Umbilical cord (tissue), 2 donors: ENCODE results near the gene NPHP4. TPM values are rescaled to one million over a fixed set of nuclear protein-coding genes. Genes with fewer than 3 reads are reported as not detected.

Source experiments
- DNase-seq: peaks from one replicate; pipeline ENCODE4 v3.0.0-alpha.2; 2015; ENCODE audit warnings: low spot score
- total RNA-seq: library from RNA; depleted of rRNA; stranded (reverse); fragments of >200 nt; gene quantifications from one replicate; pipeline ENCODE4 v1.2.3, GENCODE V29; 2014; ENCODE audit warnings: low replicate concordance; ENCODE audit not compliant: insufficient read depth

The NPHP4 gene
- total RNA-seq: 11.3 TPM

- peak; percentile 100 for DNase-seq
These were observed at the start of gene NPHP4 for GRCh38 chr1:5992026-5992813. TSS of gene NPHP4 (minus strand) at chr1:5992425. CDS start at chr1:5986289, 6,136 bp downstream.

GRCh38 chr1:6041432-6042062, 49.3 kb upstream of the NPHP4 start:
- DNase-seq: no peak

GRCh38 chr1:6040861-6041415, 48.7 kb upstream of the NPHP4 start:
- no peak for DNase-seq

- no peak for DNase-seq
These were observed 48.2 kb upstream of the NPHP4 start for GRCh38 chr1:6040444-6040843.

- DNase-seq: no peak
These were observed 46.8 kb upstream of the NPHP4 start for GRCh38 chr1:6039031-6039430.

GRCh38 chr1:6038603-6039002, 46.4 kb upstream of the NPHP4 start:
- DNase-seq: no peak

GRCh38 chr1:6037338-6037762, 45.1 kb upstream of the NPHP4 start:
- no peak for DNase-seq

- no peak for DNase-seq
These were observed 43.5 kb upstream of the NPHP4 start for GRCh38 chr1:6035719-6036118.

GRCh38 chr1:6035303-6035702, 43.1 kb upstream of the NPHP4 start:
- DNase-seq: no peak

- DNase-seq: no peak
These were observed 42.5 kb upstream of the NPHP4 start for GRCh38 chr1:6034750-6035096.

- DNase-seq: no peak
These were observed 41.9 kb upstream of the NPHP4 start for GRCh38 chr1:6033986-6034749.

GRCh38 chr1:6033124-6033523, 40.9 kb upstream of the NPHP4 start:
- DNase-seq: no peak

- no peak for DNase-seq
These were observed 38.5 kb upstream of the NPHP4 start for GRCh38 chr1:6030547-6031261.

GRCh38 chr1:6030132-6030531, 37.9 kb upstream of the NPHP4 start:
- no peak for DNase-seq

- no peak for DNase-seq
These were observed 37.1 kb upstream of the NPHP4 start for GRCh38 chr1:6029351-6029750.

- DNase-seq: no peak
These were observed 36.0 kb upstream of the NPHP4 start for GRCh38 chr1:6028042-6028850.

GRCh38 chr1:6027591-6027990, 35.4 kb upstream of the NPHP4 start:
- no peak for DNase-seq

- peak; percentile 46 for DNase-seq
These were observed 34.0 kb upstream of the NPHP4 start for GRCh38 chr1:6026095-6026809.

GRCh38 chr1:6025269-6026094, 33.3 kb upstream of the NPHP4 start:
- peak; percentile 30 for DNase-seq
